ENCODE measurements around the gene ROPN1B. TPM values are rescaled to one million over a fixed set of nuclear protein-coding genes. Genes with fewer than 3 reads are reported as not detected.

The ROPN1B gene
- total RNA-seq, 1 experiment from 2014 or later = not detected

- no TSS peak for BruUV-seq (replicated peaks)
- no peak for TF ChIP-seq CTCF (IDR thresholded peaks at IDR 0.05; ENCODE audit: unreplicated experiment)
- no peak overlapping the region for H3K27ac Mint-ChIP-seq (ENCODE audit: low read depth, unreplicated experiment)
- no peak for DNase-seq (ENCODE audit: unreplicated experiment)
- CTCF ChIA-PET = interaction anchor here (0.8 kb wide), 1 partner anchor 11 kb away, joined by 3 read pairs; no protein-coding TSS in a partner anchor
- peaks cover 12% of the 10 kb centered on the region for H3K36me3 Mint-ChIP-seq (ENCODE audit: insufficient read depth, unreplicated experiment)
- no peak overlapping the region for H3K4me3 Mint-ChIP-seq (ENCODE audit: unreplicated experiment)
- no peaks in the 10 kb centered on the region for H3K9me3 Mint-ChIP-seq (ENCODE audit: unreplicated experiment)
- POLR2A ChIA-PET = no interaction called here
- peaks cover 6% of the 10 kb centered on the region for H3K4me1 Mint-ChIP-seq (ENCODE audit: insufficient read depth, unreplicated experiment)
- no peaks in the 10 kb centered on the region for H3K27me3 Mint-ChIP-seq (ENCODE audit: insufficient read depth, unreplicated experiment)
- intact Hi-C loops (cut with micrococcal nuclease) = no loop called here
Measured at GRCh38 chr3:126009181-126009580, 40.2 kb downstream of the ROPN1B start.

GRCh38 chr3:126013751-126014156, 44.8 kb downstream of the ROPN1B start:
- ChIA-PET POLR2A (no interaction called here), CTCF (no interaction called here)
- H3K4me1 Mint-ChIP-seq (ENCODE audit: insufficient read depth, unreplicated experiment) = peaks cover 6% of the 10 kb centered on the region
- no peak for TF ChIP-seq CTCF (IDR thresholded peaks at IDR 0.05; ENCODE audit: unreplicated experiment)
- no TSS peak for BruUV-seq (replicated peaks)
- H3K9me3 Mint-ChIP-seq (ENCODE audit: unreplicated experiment) = no peaks in the 10 kb centered on the region
- H3K27ac Mint-ChIP-seq (ENCODE audit: low read depth, unreplicated experiment) = no peak overlapping the region
- intact Hi-C loops (cut with micrococcal nuclease) = no loop called here
- DNase-seq (ENCODE audit: unreplicated experiment) = no peak
- no peak overlapping the region for H3K4me3 Mint-ChIP-seq (ENCODE audit: unreplicated experiment)
- H3K36me3 Mint-ChIP-seq (ENCODE audit: insufficient read depth, unreplicated experiment) = peaks cover 32% of the 10 kb centered on the region
- no peaks in the 10 kb centered on the region for H3K27me3 Mint-ChIP-seq (ENCODE audit: insufficient read depth, unreplicated experiment)

GRCh38 chr3:126014252-126014651, 45.3 kb downstream of the ROPN1B start:
- peak; percentile 33 for DNase-seq (ENCODE audit: unreplicated experiment)
- H3K27ac Mint-ChIP-seq (ENCODE audit: low read depth, unreplicated experiment) = peak overlapping the region; percentile 46
- no TSS peak for BruUV-seq (replicated peaks)

GRCh38 chr3:126015075-126015474, 46.1 kb downstream of the ROPN1B start:
- H3K27ac Mint-ChIP-seq (ENCODE audit: low read depth, unreplicated experiment) = no peak overlapping the region
- ChIA-PET POLR2A (no interaction called here), CTCF (no interaction called here)
- no peaks in the 10 kb centered on the region for H3K27me3 Mint-ChIP-seq (ENCODE audit: insufficient read depth, unreplicated experiment)
- H3K36me3 Mint-ChIP-seq (ENCODE audit: insufficient read depth, unreplicated experiment) = peaks cover 32% of the 10 kb centered on the region
- no peaks in the 10 kb centered on the region for H3K9me3 Mint-ChIP-seq (ENCODE audit: unreplicated experiment)
- TF ChIP-seq CTCF (IDR thresholded peaks at IDR 0.05; ENCODE audit: unreplicated experiment) = no peak
- H3K4me1 Mint-ChIP-seq (ENCODE audit: insufficient read depth, unreplicated experiment) = peaks cover 6% of the 10 kb centered on the region
- H3K4me3 Mint-ChIP-seq (ENCODE audit: unreplicated experiment) = no peak overlapping the region
- intact Hi-C loops (cut with micrococcal nuclease) = no loop called here
- DNase-seq (ENCODE audit: unreplicated experiment) = no peak
- no TSS peak for BruUV-seq (replicated peaks)

More at GRCh38 chr3:126014252-126014651, 45.3 kb downstream of the ROPN1B start:
- no peak for TF ChIP-seq CTCF (IDR thresholded peaks at IDR 0.05; ENCODE audit: unreplicated experiment)
- Mint-ChIP-seq H3K9me3 (ENCODE audit: unreplicated experiment) (no peaks in the 10 kb centered on the region), H3K36me3 (ENCODE audit: insufficient read depth, unreplicated experiment) (peaks cover 32% of the 10 kb centered on the region), H3K4me1 (ENCODE audit: insufficient read depth, unreplicated experiment) (peaks cover 6% of the 10 kb centered on the region), H3K4me3 (ENCODE audit: unreplicated experiment) (no peak overlapping the region), H3K27me3 (ENCODE audit: insufficient read depth, unreplicated experiment) (no peaks in the 10 kb centered on the region)
- POLR2A ChIA-PET = no interaction called here
- intact Hi-C loops (cut with micrococcal nuclease) = no loop called here
- CTCF ChIA-PET = no interaction called here

Data from MCF 10A (cell line).